SK-N-SH (cell line): ENCODE results near the gene ADH1B.

Source experiments
- CTCF ChIP-seq: fragments of 200-600 bp; sonication (generic); IDR thresholded peaks from 2 replicates; pipeline ENCODE4 v1.6.1; 2017; ENCODE audit warnings: antibody characterized with exemption, mild to moderate bottlenecking, moderate library complexity
- RFX5 ChIP-seq: IDR thresholded peaks from 2 replicates; pipeline ENCODE4 v1.6.1; 2012; ENCODE audit warnings: mild to moderate bottlenecking, improper control_type of control experiment, low read length
- TAF1 ChIP-seq: IDR thresholded peaks from 2 replicates; pipeline ENCODE4 v1.6.1; 2012; ENCODE audit warnings: low read depth, mild to moderate bottlenecking, low read length, moderate library complexity, borderline replicate concordance
- YY1 ChIP-seq: IDR thresholded peaks from 2 replicates; pipeline ENCODE4 v1.4.0; 2012; ENCODE audit warnings: low read depth, mild to moderate bottlenecking

GRCh38 chr4:99361899-99362275 lies 40.7 kb upstream of the ADH1B start:
- no peak for TF ChIP-seq CTCF
- no peak for TF ChIP-seq YY1
- no peak for TF ChIP-seq TAF1
- no peak for TF ChIP-seq RFX5
